ENCODE data around the gene RCN2.
"Not testable (repeated sequence)": the region's sequence is repeated elsewhere in the genome, so short reads cannot be mapped to it uniquely, and the experiment has no call there.

The RCN2 gene

GRCh38 chr15:76935620-76936019 lies 4.1 kb downstream of the RCN2 start:
- no peak for FAIRE-seq

- FAIRE-seq, result no peak
These were observed 5.1 kb downstream of the RCN2 start for GRCh38 chr15:76936671-76937070.

GRCh38 chr15:76938752-76939151 lies 7.2 kb downstream of the RCN2 start:
- FAIRE-seq, result no peak

GRCh38 chr15:76939715-76940114 lies 8.2 kb downstream of the RCN2 start:
- no peak for FAIRE-seq

- no peak for FAIRE-seq
These were observed 10.1 kb downstream of the RCN2 start for GRCh38 chr15:76941636-76942035.

GRCh38 chr15:76942331-76942730 lies 10.8 kb downstream of the RCN2 start:
- FAIRE-seq, result no peak

- no peak for FAIRE-seq
These were observed 14.0 kb downstream of the RCN2 start for GRCh38 chr15:76945494-76946093.

- FAIRE-seq, result no peak
These were observed 15.9 kb downstream of the RCN2 start for GRCh38 chr15:76947454-76947853.

- FAIRE-seq, result no peak
These were observed 19.7 kb downstream of the RCN2 start for GRCh38 chr15:76951220-76951619.

GRCh38 chr15:76953913-76954312 lies 22.4 kb downstream of the RCN2 start:
- no peak for FAIRE-seq

GRCh38 chr15:76954744-76955143 lies 23.2 kb downstream of the RCN2 start:
- FAIRE-seq, result no peak

- FAIRE-seq, result no peak
These were observed 29.9 kb downstream of the RCN2 start for GRCh38 chr15:76961268-76962011.

GRCh38 chr15:76962337-76963013 lies 30.9 kb downstream of the RCN2 start:
- FAIRE-seq, result no peak

GRCh38 chr15:76963596-76963995 lies 32.0 kb downstream of the RCN2 start:
- FAIRE-seq, result no peak

GRCh38 chr15:76964157-76964556 lies 32.6 kb downstream of the RCN2 start:
- FAIRE-seq, result no peak

GRCh38 chr15:76966051-76966450 lies 34.5 kb downstream of the RCN2 start:
- not testable (repeated sequence) for FAIRE-seq

- FAIRE-seq, result no peak
These were observed 35.5 kb downstream of the RCN2 start for GRCh38 chr15:76967067-76967466.

- no peak for FAIRE-seq
These were observed 36.8 kb downstream of the RCN2 start for GRCh38 chr15:76968306-76968705.

GRCh38 chr15:76972389-76973361 lies 41.1 kb downstream of the RCN2 start:
- FAIRE-seq, result no peak

GRCh38 chr15:76973362-76973743 lies 41.8 kb downstream of the RCN2 start:
- FAIRE-seq, result no peak

GRCh38 chr15:76973906-76974305 lies 42.4 kb downstream of the RCN2 start:
- FAIRE-seq, result no peak

GRCh38 chr15:76974456-76975036 lies 43.0 kb downstream of the RCN2 start:
- no peak for FAIRE-seq
